ENCODE data around the gene SLC24A3.

Gene SLC24A3

GRCh38 chr20:19310541-19310940 is 98.1 kb downstream of the SLC24A3 start:
- no peak for DNase-seq

DNA sequence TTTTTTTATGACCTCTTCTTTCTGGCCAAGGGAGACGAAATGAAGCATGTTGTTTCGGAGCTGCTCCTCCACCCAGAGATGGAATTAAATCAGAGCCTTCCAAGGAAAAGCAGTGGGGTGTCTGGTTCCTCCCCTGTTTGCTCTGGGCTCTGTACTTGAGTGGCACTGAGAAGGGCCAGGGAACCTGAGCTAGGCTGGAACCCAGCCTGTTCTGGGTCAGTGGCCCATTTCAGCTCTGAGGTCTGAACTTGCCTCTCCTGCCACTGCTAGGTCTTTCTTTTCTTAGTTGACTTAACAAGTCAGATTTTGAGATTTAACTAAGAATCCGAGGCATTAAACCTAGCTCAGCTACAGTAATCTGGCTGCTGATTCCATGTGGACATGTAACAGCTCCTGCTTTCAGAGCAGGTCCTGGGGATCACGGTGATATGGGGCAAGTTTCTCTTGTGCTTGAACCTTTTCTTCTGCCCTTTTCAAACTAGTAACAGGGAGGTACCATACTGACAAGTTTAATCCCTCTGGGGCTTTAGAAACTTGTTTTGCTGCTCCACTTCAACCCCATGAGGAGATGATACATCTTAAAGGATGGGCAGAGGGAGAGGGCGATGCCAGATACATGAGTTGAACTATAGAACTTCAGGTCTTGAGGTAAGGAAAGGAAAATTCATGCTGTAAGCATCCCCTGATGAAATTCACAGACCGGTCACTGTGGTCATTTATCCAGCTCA is 101.1 kb downstream of the SLC24A3 start:
- no peak for DNase-seq

DNA sequence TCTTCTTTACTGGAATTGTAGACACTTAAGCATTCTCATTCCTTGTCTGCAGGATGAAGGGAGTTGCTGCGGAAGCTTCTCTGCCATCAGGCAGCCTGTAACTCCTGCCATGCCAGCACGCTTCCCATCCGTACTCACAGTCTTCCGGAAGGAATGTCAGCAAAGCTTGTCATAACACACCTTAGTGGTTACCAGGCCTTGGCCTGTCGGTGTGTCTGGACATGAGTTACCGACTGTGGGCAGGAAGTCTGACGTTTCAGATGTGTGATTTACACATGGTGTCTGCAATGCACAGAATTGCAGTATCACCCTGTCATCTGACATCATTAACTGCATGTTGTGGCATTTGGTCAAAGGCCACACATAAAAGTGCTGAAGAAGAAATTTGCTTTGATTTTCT is 102.2 kb downstream of the SLC24A3 start:
- no peak for DNase-seq

DNA sequence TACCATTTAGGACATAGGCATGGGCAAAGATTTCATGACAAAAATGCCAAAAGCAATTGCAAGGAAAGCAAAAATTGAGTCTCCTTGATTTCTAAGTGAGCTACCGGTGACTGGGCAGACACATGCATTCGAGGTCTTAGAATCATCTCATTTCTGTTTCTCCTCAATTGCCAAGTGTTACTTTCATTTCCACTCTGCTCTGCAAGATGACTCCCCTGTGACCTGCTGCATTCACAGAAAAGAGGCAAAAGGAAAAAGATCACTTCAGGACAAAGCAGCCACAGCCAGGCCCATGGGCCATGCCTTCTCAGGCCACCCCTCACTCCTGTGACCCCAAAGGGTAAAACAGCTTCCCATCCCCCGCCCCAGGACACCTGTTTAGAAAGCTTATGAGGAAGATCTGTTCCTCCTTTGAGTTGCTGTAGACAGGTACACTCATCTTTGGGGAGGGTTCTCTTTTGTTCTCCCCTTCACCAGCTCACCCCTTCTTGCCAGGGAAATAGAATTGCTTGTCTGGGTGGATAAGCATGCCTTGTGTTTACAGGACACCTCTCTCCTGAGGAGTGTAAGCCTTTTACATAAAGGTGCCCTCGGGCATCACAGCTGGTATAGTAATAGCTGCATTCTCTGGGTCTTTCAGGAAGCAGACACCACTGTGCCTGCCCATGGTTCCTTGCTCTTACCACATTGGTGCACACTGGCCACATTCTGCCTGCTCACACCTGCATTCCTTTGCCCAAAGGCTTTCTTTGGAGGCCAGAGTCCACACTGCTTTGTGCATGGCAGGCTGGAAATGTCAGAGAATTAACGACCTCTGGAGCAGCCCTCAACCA is 105.0 kb downstream of the SLC24A3 start:
- no peak for DNase-seq

DNA sequence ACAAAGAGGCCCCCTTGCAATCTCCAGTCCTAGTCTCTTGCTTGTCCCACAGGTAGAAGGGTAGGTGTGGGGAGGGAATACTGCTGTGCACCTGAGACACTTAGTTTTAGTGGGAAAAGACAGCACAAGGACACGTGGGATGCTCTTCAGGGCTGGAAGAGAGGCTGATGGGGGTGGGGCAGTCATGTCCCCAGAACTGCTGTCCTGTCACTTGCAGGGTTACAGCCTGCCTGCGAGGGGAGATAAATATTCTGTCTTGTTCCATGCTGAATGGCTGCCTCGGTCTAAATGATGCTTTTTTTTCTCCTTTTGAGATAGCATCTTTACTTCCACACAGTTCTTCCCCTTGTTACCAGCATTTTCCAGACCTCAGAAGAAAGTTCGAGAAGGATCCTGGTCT is 106.2 kb downstream of the SLC24A3 start:
- no peak for DNase-seq

DNA sequence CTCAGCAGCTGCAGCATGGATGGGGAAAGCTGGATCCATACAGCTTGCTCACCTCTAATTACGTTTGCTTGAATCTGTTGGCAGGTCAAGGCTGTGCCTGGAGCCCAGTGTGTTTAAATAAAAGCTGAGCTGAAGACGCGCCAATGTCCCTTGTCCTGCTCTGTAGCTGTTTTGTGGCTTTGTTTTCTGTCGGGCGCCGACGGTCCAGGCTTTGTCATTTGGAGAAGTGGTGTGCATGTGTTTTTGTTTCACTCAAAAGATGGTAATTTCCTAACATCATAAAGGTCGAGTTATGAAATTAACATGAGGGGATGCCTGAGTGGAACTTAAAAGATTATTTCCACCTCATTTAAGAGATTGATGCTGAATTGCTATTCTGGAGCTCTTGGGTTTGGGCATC is 107.6 kb downstream of the SLC24A3 start:
- no peak for DNase-seq

- no peak for DNase-seq
Measured at GRCh38 chr20:19321176-19321575, 108.7 kb downstream of the SLC24A3 start.

DNA sequence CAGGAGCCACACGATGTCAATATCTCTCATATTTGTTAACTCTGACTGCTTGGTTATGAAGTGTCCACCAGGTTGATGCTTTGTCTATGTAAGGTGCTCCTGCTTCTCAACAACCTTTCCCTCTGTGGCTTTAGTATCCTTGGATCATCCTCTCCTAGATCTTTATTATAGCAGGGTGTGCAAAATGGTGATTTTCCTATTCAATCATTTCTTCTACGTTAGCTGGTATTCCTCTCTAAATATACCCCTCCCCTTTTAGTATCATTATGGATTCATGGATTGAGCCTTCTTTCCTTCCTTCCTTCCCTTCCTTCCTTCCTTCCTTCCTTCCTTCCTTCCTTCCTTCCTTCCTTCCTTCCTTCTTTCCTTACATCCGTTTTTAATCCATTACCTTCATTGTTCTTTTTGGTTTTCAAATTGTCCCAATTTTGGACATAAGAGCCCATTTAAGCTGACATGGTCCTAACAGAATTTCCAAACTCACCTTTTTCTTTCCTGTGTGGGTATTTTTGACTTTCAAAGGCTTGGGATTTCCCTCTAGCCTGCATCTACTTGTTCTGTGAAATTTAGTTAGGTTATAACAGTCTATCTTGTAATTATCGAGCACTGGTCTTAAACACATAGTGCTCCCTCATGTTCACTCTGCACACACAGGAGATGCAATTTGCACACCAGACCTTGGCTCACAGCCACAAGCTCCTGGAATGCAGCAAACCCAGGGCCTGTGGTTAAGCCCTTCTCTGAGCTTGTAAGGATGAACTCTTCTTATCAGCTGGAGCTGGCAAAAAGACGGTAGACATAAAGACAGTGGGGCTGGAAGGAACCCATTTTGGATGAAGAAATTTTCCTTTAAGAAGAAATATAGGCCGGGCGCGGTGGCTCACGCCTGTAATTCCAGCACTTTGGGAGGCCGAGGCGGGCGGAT is 109.9 kb downstream of the SLC24A3 start:
- DNase-seq, result no peak

DNA sequence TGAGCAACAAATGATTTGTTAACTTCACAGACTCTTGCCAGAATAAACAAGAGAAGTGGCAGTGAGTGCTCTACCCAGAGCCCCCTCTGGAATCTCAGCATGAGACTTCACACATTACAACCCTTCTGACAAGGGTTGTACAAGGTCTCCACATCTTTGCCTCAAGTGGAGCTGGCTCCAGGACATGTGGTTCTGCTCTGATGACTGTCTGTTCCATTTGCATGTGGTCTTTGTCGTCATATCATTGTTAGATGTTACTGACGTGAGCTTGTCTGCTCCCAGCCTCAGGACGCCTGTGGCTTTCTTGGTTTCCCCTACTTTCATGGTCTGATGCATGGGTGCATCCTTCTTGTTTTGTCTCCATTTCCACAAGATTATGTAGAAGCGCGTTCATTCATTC is 115.0 kb downstream of the SLC24A3 start:
- DNase-seq, result no peak

DNA sequence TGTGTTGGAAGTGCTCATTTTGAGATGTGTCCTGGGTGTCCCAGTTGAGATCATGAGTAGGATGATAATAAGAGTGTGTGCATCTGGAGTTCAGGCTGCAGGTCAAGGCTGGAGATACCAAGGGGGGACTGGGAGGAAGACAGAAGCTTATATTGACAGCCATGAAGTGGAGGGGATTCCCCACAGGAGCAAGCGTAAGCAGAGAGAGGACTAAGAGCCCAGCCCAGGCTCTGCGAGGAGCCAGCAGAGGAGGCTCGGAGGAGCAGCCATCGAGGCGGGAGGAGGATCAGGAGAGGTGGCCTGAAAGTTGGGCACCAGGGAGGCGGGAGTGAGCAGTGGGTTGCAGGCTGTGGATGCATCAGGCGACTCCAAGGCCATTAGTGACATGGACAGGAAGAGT is 116.2 kb downstream of the SLC24A3 start:
- no peak for DNase-seq

DNA sequence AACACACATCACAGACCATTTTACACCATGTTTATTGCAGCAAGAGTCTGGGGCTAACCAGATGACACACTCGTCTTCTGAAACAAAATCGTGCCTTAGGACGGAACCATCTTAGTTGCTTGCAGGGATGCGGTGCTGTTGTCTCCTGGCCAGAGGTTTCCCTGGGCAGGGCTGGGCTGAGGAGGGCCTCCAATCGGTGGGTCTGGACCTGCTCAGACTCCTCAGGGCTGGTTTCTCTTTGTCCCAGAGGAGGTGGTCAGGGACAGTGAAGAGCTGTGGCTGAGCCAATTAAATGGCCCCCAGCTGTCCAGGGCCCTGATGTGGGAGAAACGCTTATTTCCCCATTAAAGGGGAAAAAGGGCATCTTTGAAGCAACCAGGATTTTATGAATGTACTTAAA is 117.6 kb downstream of the SLC24A3 start:
- no peak for DNase-seq

DNA sequence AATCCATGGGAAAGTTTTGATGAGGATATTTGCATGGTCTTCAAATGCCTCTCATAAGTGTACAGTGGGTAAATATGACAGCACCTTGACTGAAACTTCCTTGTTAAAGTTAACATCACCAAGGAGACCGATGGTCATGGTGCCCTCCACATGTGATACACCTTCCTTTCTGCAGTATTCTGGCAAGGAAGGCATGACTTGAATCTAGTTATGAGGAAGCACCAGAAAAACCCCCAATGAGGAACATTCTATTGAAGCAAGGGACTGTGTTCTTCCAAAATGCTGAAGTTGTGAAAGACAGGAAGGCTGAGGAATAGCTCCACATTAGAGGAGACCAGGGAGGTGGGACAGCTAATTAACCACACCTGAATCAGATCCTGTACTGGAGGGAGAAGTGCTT is 118.3 kb downstream of the SLC24A3 start:
- no peak for DNase-seq

- no peak for DNase-seq
Measured at GRCh38 chr20:19333563-19333962, 121.1 kb downstream of the SLC24A3 start.

GRCh38 chr20:19335341-19335740 is 122.9 kb downstream of the SLC24A3 start:
- no peak for DNase-seq

DNA sequence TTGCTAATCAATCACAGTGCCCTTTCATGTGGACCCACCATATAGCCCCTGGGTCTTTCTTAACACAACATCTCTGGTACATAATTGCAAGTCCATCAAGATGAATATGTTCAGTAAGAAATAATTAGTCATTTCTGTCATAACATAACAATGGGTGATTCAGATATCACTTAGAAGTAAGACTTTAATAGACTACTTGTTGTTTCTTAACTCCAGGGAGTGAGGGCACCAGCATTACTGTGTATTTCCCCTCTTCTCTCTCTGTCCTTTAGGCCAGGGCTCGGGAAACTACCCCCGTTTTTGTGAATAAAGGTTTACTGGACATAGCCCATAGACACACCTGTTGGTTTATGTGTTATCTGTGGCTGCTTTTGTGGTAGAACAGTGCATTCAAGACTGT is 123.5 kb downstream of the SLC24A3 start:
- DNase-seq, result no peak

- no peak for DNase-seq
Measured at GRCh38 chr20:19336631-19337030, 124.2 kb downstream of the SLC24A3 start.

GRCh38 chr20:19338380-19338779 is 125.9 kb downstream of the SLC24A3 start:
- no peak for DNase-seq

- no peak for DNase-seq
Measured at GRCh38 chr20:19338960-19339359, 126.5 kb downstream of the SLC24A3 start.

DNA sequence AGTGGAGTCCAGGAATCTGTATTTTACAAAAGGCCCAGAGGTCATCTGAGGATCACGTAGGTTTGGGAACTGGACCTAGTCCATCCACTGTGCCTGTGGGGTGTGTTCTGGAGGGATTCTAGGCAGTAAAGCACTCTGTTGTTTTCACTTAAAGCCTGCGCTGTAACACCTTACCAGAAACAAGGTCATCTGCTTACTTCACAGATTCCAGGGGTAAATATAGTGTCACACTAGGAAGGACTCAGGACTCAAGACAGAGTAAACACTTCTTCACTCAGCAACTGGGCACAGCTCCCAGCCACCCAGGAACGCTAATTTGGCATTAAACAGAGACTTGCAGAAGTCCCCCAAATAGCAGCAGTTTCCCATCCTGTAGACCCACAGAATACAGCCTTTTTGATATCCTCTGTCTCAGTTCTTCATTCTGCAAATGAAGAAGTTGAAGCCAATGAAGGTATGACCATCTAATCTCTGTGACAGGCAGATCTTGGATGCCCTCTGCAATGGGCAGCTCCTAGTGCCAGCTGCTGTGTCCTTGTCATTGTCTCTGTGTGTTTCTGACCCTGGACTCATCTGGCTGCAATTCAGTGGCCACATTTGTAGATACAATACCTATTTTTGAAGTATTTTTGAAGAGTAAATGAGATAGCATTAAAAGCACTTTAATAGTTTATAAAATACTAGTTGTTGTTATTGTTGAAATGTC is 129.1 kb downstream of the SLC24A3 start:
- no peak for DNase-seq

DNA sequence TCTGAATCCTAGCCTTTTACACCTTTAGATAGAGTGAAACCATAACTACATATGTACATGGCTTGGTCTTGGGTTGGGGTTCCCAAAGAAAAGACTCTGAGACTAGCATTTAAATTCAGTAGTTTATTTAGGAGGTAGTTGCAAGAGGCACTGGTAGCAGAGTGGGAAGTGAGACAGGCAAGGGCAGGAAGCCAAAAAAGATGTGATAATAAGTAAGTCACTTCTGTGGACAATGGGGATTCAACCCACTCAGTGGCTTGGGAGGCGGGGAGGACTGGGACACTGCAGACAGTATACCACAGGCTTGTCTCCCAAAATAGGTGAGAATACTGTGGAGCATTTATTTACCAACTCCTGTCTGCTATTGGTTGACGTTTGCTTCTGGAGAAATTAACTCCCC is 131.9 kb downstream of the SLC24A3 start:
- no peak for DNase-seq

DNA sequence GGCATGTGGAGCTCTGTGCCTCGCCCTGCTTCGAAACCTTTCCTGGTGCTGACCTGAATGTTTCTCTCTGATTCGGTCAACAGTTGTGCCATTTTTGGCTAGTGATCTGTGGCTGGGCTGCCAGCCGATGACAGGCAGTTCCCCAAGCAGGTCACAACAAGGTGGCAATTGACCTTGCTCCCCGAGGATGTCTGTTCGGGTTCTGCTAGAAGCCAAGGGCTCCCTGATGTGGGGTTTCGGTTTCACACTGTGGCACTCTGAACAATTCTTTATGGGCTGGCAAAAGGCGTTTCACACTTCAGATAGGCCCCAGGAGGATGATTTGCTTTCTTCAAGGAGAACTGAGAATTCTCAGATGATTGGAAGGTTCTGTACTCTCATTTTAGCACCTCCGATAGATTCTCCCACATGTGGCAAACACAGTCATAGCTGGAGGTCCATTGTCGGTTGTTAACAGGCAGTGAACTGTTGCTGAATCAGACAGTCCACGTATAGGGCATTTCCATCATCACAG is 135.6 kb downstream of the SLC24A3 start:
- no peak for DNase-seq

GRCh38 chr20:19348582-19348981 is 136.1 kb downstream of the SLC24A3 start:
- no peak for DNase-seq

- no peak for DNase-seq
Measured at GRCh38 chr20:19349879-19350278, 137.4 kb downstream of the SLC24A3 start.

All from DMS 273 treated with DMSO at 0.1 percent for 48 hours (cell line).